Vagina (tissue), 2 donors: Measurements from ENCODE around the gene SPSB2. TPM values are rescaled to one million over a fixed set of nuclear protein-coding genes. Genes with fewer than 3 reads are reported as not detected.

ENCODE experiments used
- DNase-seq, 2 donors: peaks; one replicate each; pipeline ENCODE4 v3.0.0-alpha.2; 2017; ENCODE audit errors: extremely low spot score in 2 of 2
- H3K27ac ChIP-seq: fragments of 200-600 bp; sonication (generic); one replicate; pipeline ENCODE4 v1.5.1; 2019
- H3K27me3 ChIP-seq: fragments of 200-600 bp; sonication (generic); one replicate; pipeline ENCODE4 v1.5.1; 2019
- H3K36me3 ChIP-seq, 2 donors: fragments of 200-600 bp; sonication (generic); one replicate each; pipeline ENCODE4 v1.5.1; 2017 to 2019
- H3K4me1 ChIP-seq: fragments of 200-600 bp; sonication (generic); one replicate; pipeline ENCODE4 v1.5.1; 2019
- H3K4me3 ChIP-seq, 2 donors: fragments of 200-600 bp; sonication (generic); 1 replicate in 1 of 2; 2 replicates in 1 of 2; pipeline ENCODE4 v1.5.1; 2016 to 2019
- H3K9me3 ChIP-seq: fragments of 200-600 bp; sonication (generic); one replicate; pipeline ENCODE4 v1.5.1; 2019
- CTCF ChIP-seq, 3 experiments: fragments of 450-650 bp in 2 of 3; fragments of 200-600 bp in 1 of 3; sonication (generic) in 1 of 3; IDR thresholded peaks; one replicate each; pipeline ENCODE4 v1.5.1; 2017 to 2019; ENCODE audit warnings: antibody characterized with exemption in 3 of 3, mild to moderate bottlenecking in 2 of 3, moderate library complexity in 2 of 3
- POLR2A ChIP-seq, 2 donors: fragments of 450-650 bp; IDR thresholded peaks; one replicate each; pipeline ENCODE4 v1.6.1; 2017; ENCODE audit warnings: antibody characterized with exemption in 2 of 2, mild to moderate bottlenecking in 2 of 2, moderate library complexity in 2 of 2
- POLR2AphosphoS5 ChIP-seq, 2 donors: sonication (generic); formaldehyde crosslinking; IDR thresholded peaks; one replicate each; pipeline ENCODE4 v1.9.0; 2017; ENCODE audit warnings: antibody characterized with exemption in 2 of 2, mild to moderate bottlenecking in 2 of 2, low read depth in 1 of 2; ENCODE audit not compliant: insufficient read depth in 1 of 2
- intact Hi-C: fragments of 100-400 bp; cut with DNase I; formaldehyde crosslinking; loops from one replicate; pipeline ENCODE4 v1.15.1; 2023
- total RNA-seq: library from RNA; depleted of rRNA; stranded (reverse); fragments of >200 nt; gene quantifications from one replicate; pipeline ENCODE4 v1.2.3, GENCODE V29; 2016

SPSB2 gene
- total RNA-seq, 1 donor from 2014 or later = 3.2 TPM

GRCh38 chr12:6851153-6851920 is 21.8 kb downstream of the SPSB2 start, which contains the start of gene CDCA3:
Gene CDCA3 (minus strand): TSS chr12:6851286. CDS start chr12:6850952, 334 bp downstream.
- intact Hi-C loops = no loop called here
- TF ChIP-seq POLR2AphosphoS5 (IDR thresholded peaks at IDR 0.05; ENCODE audit: insufficient read depth in 1 of 2, low read depth in 1 of 2) = peak; percentile 45 to 73
- TF ChIP-seq POLR2A (IDR thresholded peaks at IDR 0.05) = peak in 1 of 2 donors; percentile 45
- TF ChIP-seq CTCF (IDR thresholded peaks at IDR 0.05) = no peak
- H3K4me1 ChIP-seq = peaks cover 21% of the 10 kb centered on the region
- peak in 1 of 2 donors; percentile 99 for DNase-seq
- peak within 1 kb of the TSS; percentile 59 to 62 for H3K4me3 ChIP-seq
- H3K27ac ChIP-seq = peak within 1 kb of the TSS; percentile 84
- H3K36me3 ChIP-seq = peaks cover 0 to 13% of the 10 kb centered on the region in 2 donors
- no peaks in the 10 kb centered on the region for H3K9me3 ChIP-seq
- no peaks in the 10 kb centered on the region for H3K27me3 ChIP-seq

- no peaks in the 10 kb centered on the region for H3K27me3 ChIP-seq
- peaks cover 0 to 8% of the 10 kb centered on the region in 2 donors for H3K36me3 ChIP-seq
- intact Hi-C loops = no loop called here
- no peak for DNase-seq
- H3K27ac ChIP-seq = peak overlapping the region; percentile 84
- H3K4me3 ChIP-seq = peak overlapping the region in 1 of 2 donors; percentile 59
- no peaks in the 10 kb centered on the region for H3K9me3 ChIP-seq
- peaks cover 21% of the 10 kb centered on the region for H3K4me1 ChIP-seq
- no peak for TF ChIP-seq POLR2AphosphoS5 (IDR thresholded peaks at IDR 0.05; ENCODE audit: insufficient read depth in 1 of 2, low read depth in 1 of 2)
- TF ChIP-seq POLR2A (IDR thresholded peaks at IDR 0.05) = no peak
- TF ChIP-seq CTCF (IDR thresholded peaks at IDR 0.05) = no peak
Measured at GRCh38 chr12:6850796-6851152, 22.3 kb downstream of the SPSB2 start.

GRCh38 chr12:6849976-6850560 is 23.0 kb downstream of the SPSB2 start:
- Histone ChIP-seq H3K9me3 (no peaks in the 10 kb centered on the region), H3K27me3 (no peaks in the 10 kb centered on the region), H3K36me3 (peaks cover 0 to 9% of the 10 kb centered on the region in 2 donors), H3K27ac (no peak overlapping the region), H3K4me3 (no peak overlapping the region), H3K4me1 (peaks cover 21% of the 10 kb centered on the region)
- intact Hi-C loops = no loop called here
- TF ChIP-seq POLR2AphosphoS5 (IDR thresholded peaks at IDR 0.05; ENCODE audit: insufficient read depth in 1 of 2, low read depth in 1 of 2) = no peak
- DNase-seq = no peak

- DNase-seq = no peak
- Histone ChIP-seq H3K27ac (no peak overlapping the region), H3K27me3 (no peaks in the 10 kb centered on the region), H3K4me1 (peaks cover 21% of the 10 kb centered on the region), H3K36me3 (peaks cover 0 to 12% of the 10 kb centered on the region in 2 donors), H3K9me3 (no peaks in the 10 kb centered on the region), H3K4me3 (no peak overlapping the region)
- intact Hi-C loops = no loop called here
- TF ChIP-seq POLR2AphosphoS5 (IDR thresholded peaks at IDR 0.05; ENCODE audit: insufficient read depth in 1 of 2, low read depth in 1 of 2) (no peak), POLR2A (IDR thresholded peaks at IDR 0.05) (no peak), CTCF (IDR thresholded peaks at IDR 0.05) (no peak)
Measured at GRCh38 chr12:6849427-6849826, 23.7 kb downstream of the SPSB2 start.

GRCh38 chr12:6847676-6848075 is 25.4 kb downstream of the SPSB2 start:
- H3K4me1 ChIP-seq = peaks cover 5% of the 10 kb centered on the region
- H3K36me3 ChIP-seq = peaks cover 0 to 12% of the 10 kb centered on the region in 2 donors
- intact Hi-C loops = no loop called here
- H3K27ac ChIP-seq = no peak overlapping the region
- no peak for DNase-seq
- no peaks in the 10 kb centered on the region for H3K27me3 ChIP-seq
- TF ChIP-seq CTCF (IDR thresholded peaks at IDR 0.05) (no peak), POLR2AphosphoS5 (IDR thresholded peaks at IDR 0.05; ENCODE audit: insufficient read depth in 1 of 2, low read depth in 1 of 2) (no peak), POLR2A (IDR thresholded peaks at IDR 0.05) (no peak)
- H3K4me3 ChIP-seq = no peak overlapping the region
- no peaks in the 10 kb centered on the region for H3K9me3 ChIP-seq
